Activated CD8-positive, alpha-beta memory T cell treated with anti-CD3 and anti-CD28 coated beads, Interleukin-2, amount 50 U/mL, for 24 hours (primary cell): ENCODE results near the gene MAGED4B.
"Not testable (repeated sequence)": the region's sequence is repeated elsewhere in the genome, so short reads cannot be mapped to it uniquely, and the experiment has no call there.

Experiments
- DNase-seq: peaks from one replicate; pipeline ENCODE4 v3.0.0-alpha.2; 2020; ENCODE audit errors: extremely low read depth

Gene MAGED4B

GRCh38 chrX:52068666-52069640, at the start of gene MAGED4B:
MAGED4B (minus strand) TSS chrX:52069183; CDS start chrX:52068172, 1,011 bp downstream.
- DNase-seq = not testable (repeated sequence)

GRCh38 chrX:52118262-52118661, 49.3 kb upstream of the MAGED4B start:
- DNase-seq = no peak

GRCh38 chrX:52082578-52082977, 13.6 kb upstream of the MAGED4B start:
- DNase-seq = no peak

GRCh38 chrX:52078131-52078530, 9.1 kb upstream of the MAGED4B start:
- DNase-seq = no peak

GRCh38 chrX:52042288-52042687, 26.7 kb downstream of the MAGED4B start:
- DNase-seq = not testable (repeated sequence)

GRCh38 chrX:52034211-52034610, 34.8 kb downstream of the MAGED4B start:
- DNase-seq = no peak

GRCh38 chrX:52031371-52031770, 37.6 kb downstream of the MAGED4B start:
- DNase-seq = no peak

GRCh38 chrX:52015794-52016193, 53.2 kb downstream of the MAGED4B start:
- no peak for DNase-seq
